Middle frontal gyrus (tissue), 1 donor: ENCODE results near the gene HDAC8.
"Not testable (repeated sequence)": the region's sequence is repeated elsewhere in the genome, so short reads cannot be mapped to it uniquely, and the experiment has no call there.

ENCODE experiments used
- DNase-seq: peaks from one replicate; pipeline ENCODE4 v3.0.0-alpha.2; 2015; ENCODE audit warnings: low spot score; ENCODE audit errors: extremely low spot score

The HDAC8 gene

GRCh38 chrX:72326605-72327300 is 245.9 kb downstream of the HDAC8 start:
- DNase-seq, result no peak

- not testable (repeated sequence) for DNase-seq
These were observed 253.0 kb downstream of the HDAC8 start for GRCh38 chrX:72319651-72320050.

GRCh38 chrX:72317139-72317538 is 255.5 kb downstream of the HDAC8 start:
- no peak for DNase-seq

- DNase-seq, result no peak
These were observed 256.1 kb downstream of the HDAC8 start for GRCh38 chrX:72316408-72317110.

- no peak for DNase-seq
These were observed 257.8 kb downstream of the HDAC8 start for GRCh38 chrX:72314881-72315280.

- no peak for DNase-seq
These were observed 258.7 kb downstream of the HDAC8 start for GRCh38 chrX:72313707-72314641.

GRCh38 chrX:72312311-72312940 is 260.2 kb downstream of the HDAC8 start:
- DNase-seq, result no peak

- DNase-seq, result no peak
These were observed 263.2 kb downstream of the HDAC8 start for GRCh38 chrX:72309297-72310071.

GRCh38 chrX:72308566-72309296 is 263.9 kb downstream of the HDAC8 start:
- no peak for DNase-seq

GRCh38 chrX:72308209-72308565 is 264.5 kb downstream of the HDAC8 start:
- DNase-seq, result no peak

GRCh38 chrX:72307646-72308051 is 265.0 kb downstream of the HDAC8 start:
- no peak for DNase-seq

GRCh38 chrX:72306851-72307645 is 265.6 kb downstream of the HDAC8 start:
- DNase-seq, result peak; percentile 4

- no peak for DNase-seq
These were observed 266.4 kb downstream of the HDAC8 start for GRCh38 chrX:72306085-72306801.

GRCh38 chrX:72305286-72306084 is 267.2 kb downstream of the HDAC8 start, which contains the start of gene CITED1:
Gene CITED1 (minus strand): TSS chrX:72305914. CDS start chrX:72302869, 3,045 bp downstream.
- no peak for DNase-seq

- no peak for DNase-seq
These were observed 267.8 kb downstream of the HDAC8 start for GRCh38 chrX:72304877-72305276.

GRCh38 chrX:72301781-72302180 is 270.9 kb downstream of the HDAC8 start:
- DNase-seq, result no peak

- DNase-seq, result no peak
These were observed 272.6 kb downstream of the HDAC8 start for GRCh38 chrX:72299891-72300630.
